ENCODE results near the gene CLIP2.
"Not testable (repeated sequence)": the region's sequence is repeated elsewhere in the genome, so short reads cannot be mapped to it uniquely, and the experiment has no call there.

DNA sequence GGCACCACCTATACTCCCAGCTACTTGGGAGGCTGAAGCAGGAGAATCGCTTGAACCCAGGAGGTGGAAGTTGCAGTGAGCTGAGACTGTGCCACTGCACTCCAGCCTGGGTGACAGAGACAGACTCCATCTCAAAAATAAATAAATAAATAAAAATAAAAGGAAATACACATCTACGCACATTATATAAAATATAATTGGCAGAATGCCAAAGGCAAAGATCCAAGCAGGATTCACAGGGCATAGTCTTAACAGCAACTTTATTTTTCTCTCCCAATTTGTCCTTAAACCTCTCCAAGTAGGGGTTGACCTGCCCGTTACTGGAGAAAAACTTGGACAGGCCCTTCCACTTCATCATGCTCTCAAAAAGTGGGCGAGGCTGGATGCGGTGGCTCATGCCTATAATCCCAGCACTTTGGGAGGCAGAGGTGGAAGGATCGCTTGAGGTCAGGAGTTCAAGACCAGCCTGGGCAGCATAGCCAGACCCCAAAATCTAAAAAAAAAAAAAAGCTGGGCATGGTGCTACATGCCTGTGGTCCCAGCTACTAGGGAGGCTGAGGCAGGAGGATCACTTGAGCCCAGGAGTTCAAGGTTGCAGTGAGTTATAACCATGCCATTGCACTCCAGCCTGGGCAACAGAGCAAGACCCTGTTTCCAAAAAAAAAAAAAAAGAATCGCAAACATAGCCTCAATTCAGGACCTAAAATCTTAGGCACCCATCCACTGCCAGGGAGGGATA, 125.6 kb downstream of the CLIP2 start:
- TF ChIP-seq, protein P1, sequence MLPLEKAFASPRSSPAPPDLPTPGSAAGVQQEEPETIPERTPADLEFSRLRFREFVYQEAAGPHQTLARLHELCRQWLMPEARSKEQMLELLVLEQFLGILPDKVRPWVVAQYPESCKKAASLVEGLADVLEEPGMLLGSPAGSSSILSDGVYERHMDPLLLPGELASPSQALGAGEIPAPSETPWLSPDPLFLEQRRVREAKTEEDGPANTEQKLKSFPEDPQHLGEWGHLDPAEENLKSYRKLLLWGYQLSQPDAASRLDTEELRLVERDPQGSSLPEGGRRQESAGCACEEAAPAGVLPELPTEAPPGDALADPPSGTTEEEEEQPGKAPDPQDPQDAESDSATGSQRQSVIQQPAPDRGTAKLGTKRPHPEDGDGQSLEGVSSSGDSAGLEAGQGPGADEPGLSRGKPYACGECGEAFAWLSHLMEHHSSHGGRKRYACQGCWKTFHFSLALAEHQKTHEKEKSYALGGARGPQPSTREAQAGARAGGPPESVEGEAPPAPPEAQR (tag by site-specific recombination; IDR thresholded peaks at IDR 0.05): not testable (repeated sequence)
- TF ChIP-seq RBAK (tag by site-specific recombination; IDR thresholded peaks at IDR 0.05); ZNF350 (tag by site-specific recombination; IDR thresholded peaks at IDR 0.05); ZNF670 (tag by site-specific recombination; IDR thresholded peaks at IDR 0.05; ENCODE audit: low read depth); ZNF169 (tag by site-specific recombination; IDR thresholded peaks at IDR 0.05); BCL11A (tag by site-specific recombination; IDR thresholded peaks at IDR 0.05; ENCODE audit: low read depth); ZNF2 (tag by site-specific recombination; IDR thresholded peaks at IDR 0.05): not testable (repeated sequence)

Measured in HEK293 (cell line).